GM18951 (cell line): ENCODE results near the gene BMP6.

Source experiments
- POLR2A ChIP-seq: IDR thresholded peaks from 4 replicates; pipeline ENCODE4 v1.6.1; 2011; ENCODE audit warnings: mild to moderate bottlenecking; ENCODE audit not compliant: insufficient read length, insufficient read depth; ENCODE audit errors: extremely low read depth
- in situ Hi-C: fragments of 300-500 bp; cut with MboI; formaldehyde crosslinking; loops from one replicate; pipeline ENCODE4 v1.12.0; 2022; ENCODE audit warnings: low sequenced_read_pairs, mixed read lengths, inconsistent platforms; ENCODE audit not compliant: unreplicated experiment

The BMP6 gene

DNA sequence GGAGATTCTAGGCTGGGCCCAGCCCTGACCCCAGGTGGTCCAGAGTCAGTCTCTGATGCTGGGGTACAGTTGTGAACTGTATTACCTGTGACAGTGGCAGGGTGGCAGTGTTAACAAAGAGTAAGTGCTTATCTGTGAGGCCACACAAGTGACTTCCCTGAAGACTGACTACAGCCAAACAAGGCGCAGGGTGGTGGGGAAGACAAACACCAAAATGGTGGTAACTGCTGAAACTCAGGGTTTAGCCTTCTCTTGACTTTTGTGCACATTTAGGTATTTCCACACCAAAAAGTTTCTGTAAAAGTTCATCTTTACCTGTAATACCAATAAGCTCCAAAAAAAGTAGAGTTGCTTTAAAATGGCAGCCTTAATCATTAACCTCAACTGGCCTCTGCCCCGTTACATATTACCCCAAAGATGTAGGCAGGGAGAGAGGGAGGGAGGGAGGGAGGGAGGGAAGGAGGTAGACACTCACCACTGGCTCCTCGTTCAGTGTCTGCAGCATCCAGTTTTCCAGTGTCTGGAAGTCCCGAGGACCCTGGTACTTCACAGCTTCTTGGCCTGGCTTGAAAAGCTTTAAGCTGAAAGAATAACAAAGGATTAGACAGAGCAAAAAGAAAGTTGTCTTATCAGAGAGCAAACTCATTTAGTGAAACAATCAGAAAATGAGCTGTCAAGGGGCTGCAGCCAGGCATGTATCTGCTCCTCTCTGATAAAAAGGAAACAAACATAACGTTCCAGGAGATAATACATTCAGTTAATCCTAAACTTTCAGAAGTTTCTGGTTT lies 173.4 kb downstream of the BMP6 start:
- no peak for TF ChIP-seq POLR2A
- in situ Hi-C loops, result loop anchor here (10.0 kb wide), 1 partner anchor 96 kb away; no protein-coding TSS in a partner anchor

DNA sequence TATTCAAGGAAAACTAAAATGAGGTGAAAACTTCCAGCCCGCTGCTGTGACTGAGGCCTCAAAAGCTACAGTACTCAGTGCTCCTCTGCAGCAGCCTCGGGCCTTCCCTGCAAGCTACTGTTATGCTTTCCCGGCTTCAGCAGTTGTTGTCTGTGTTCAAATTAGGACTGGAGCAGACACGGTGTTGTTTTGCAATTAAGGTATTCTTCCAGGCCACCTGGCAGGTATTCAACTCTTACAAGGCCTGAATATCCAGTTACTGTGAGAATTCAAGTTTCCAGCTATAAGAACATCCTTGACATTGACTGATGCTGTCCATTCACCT lies 174.0 kb downstream of the BMP6 start:
- TF ChIP-seq POLR2A, result no peak
- in situ Hi-C loops, result loop anchor here (10.0 kb wide), 1 partner anchor 95 kb away; no protein-coding TSS in a partner anchor

- in situ Hi-C loops, result no loop called here
- peak; percentile 23 for TF ChIP-seq POLR2A
Measured at GRCh38 chr6:7900621-7901020, 174.7 kb downstream of the BMP6 start.

GRCh38 chr6:7901056-7901455 lies 175.2 kb downstream of the BMP6 start:
- no peak for TF ChIP-seq POLR2A
- in situ Hi-C loops, result no loop called here

DNA sequence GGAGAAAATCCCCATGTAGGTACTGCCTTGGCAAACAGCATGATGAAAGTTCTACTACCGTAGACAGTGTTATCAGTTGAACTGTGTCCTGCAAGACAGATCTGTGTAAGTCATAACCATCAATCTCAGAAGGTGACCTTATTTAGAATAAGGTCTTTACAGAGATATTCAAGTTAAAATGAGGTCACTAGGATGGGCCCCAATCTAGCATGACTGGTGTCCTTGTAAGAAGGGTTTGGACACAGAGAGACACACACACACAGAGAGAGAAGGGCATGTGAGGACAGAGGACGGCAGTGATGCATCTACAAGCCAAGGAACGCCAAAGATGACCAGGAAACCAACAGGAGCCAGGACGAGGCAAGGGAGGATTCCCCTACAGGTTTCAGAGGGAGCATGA lies 175.9 kb downstream of the BMP6 start:
- in situ Hi-C loops, result no loop called here
- no peak for TF ChIP-seq POLR2A

DNA sequence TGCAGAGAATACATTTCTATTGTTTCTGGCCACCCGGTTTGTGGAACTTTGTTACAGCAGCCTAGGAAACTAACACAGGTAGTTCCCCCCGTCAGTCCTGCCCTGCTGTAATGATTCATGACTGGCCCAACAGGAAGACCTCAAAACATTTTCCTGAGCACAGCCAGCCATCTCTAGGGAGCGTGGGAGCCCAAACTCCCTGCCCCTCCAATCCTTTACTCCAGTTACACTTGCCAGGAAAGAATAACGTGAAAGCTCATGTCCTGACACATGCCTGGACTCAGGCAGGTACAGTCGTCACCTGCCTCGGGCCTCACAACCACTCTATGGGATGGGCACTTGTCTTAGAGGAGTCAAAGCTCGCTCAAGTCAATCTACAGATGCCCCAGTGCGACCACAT lies 176.3 kb downstream of the BMP6 start:
- in situ Hi-C loops, result no loop called here
- peak; percentile 27 for TF ChIP-seq POLR2A

DNA sequence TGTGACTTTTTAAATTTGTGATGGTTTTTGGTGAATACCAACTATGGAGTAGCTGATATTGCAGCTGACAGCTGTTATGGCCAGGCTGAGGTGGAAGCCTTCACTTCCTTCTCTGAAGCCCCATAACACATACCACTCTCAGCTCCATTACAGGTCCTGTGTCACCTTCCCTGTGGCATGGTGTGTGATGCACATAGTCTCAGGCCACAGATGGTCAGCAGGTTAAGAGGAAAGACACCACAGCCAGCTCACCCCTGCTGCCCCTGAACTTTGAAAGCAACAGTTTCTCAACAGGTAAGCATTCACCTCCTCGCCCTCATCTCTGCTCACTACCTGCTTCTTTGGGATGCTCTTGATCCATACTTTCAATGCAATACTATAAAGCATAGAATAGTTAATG lies 177.0 kb downstream of the BMP6 start:
- in situ Hi-C loops, result no loop called here
- peak; percentile 3 for TF ChIP-seq POLR2A

- in situ Hi-C loops, result no loop called here
- TF ChIP-seq POLR2A, result no peak
Measured at GRCh38 chr6:7903673-7904072, 177.8 kb downstream of the BMP6 start.

DNA sequence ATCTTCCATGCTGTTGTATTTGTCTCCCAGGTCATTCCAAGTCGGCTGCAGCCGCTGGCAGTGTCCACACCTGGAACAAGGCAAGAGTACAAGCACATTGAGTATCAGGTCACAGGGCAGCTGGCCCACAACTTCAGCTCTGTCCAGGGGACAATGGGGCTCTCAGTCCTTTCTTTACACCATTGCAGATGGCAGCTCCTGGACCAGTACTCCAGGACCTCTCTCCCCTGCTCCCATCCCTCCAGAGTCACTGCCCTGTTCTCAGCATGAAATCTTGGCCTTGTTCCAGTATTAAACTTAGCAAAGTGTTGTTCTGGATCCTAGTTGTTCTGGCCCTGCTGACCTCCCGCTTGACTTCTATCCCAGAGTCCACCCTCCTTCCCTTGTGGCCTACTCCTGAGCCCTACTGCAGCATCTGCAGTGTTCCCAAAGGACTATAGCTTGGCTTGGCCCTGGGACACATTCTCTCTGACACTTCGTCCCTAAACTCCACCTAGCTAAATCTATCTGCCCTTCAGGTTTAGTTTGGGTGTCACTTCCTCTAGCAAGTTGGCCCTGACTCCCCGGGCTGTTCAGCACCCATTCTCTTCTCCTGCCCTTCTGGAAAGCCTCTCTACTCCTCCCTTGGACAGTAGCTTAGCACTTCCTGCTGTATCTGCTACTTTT lies 178.9 kb downstream of the BMP6 start:
- no peak for TF ChIP-seq POLR2A
- in situ Hi-C loops, result no loop called here

DNA sequence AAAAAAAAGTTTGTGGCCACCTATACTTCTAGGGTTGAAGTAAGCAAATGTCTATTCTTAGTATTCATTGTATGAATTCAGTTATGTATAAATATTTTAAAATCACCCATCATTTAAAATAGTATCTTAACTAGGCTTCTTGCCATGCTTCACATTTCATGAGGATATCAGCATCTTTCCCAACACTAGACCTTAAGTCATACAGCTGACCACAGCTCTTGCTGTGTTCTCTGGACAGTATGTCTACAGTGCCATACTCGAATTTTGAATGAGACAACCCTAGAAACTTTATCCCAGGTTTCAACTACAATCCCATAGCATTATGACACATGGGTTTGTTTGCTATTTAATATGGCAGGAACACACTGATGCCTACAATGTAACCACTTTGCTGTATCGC lies 179.5 kb downstream of the BMP6 start:
- TF ChIP-seq POLR2A, result no peak
- in situ Hi-C loops, result no loop called here

DNA sequence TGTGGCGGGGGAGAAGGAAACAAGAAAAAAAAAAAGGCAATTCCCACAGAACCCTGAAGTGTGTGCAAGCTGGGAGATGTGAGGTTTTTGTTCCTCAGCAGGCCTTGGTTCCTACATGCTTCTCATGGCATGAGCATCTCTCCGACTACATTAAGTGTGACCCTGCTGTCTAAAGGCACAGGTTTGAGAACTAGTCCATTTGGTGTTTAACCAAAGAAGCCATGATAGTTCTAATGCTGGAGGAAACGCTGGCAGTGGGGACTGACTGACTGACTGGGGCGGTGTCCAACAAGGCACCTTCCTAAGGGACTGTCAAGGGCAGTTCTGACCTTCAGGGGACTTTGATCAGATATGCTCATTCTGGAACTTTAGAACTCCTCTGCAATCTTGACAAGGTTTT lies 180.8 kb downstream of the BMP6 start:
- in situ Hi-C loops, result no loop called here
- TF ChIP-seq POLR2A, result no peak

DNA sequence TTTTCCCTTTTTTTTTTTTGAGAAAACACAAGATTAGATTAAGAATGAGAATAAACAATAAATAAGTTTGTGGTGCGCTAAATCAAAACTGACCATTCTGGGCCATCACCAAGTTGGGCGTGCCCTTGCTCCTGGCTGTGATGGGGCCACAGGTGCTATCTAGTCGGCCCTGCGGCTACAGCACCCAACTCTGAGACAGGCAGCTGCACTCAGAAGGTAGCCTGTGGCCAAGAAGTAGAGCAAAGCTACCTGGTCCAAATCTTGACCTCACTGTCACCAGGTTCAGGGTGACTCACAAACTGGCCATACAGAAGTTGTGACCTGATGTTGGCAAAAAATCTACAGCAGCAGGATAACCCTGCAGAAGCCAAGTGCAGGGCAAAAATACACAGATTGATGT lies 181.3 kb downstream of the BMP6 start:
- peak; percentile 9 for TF ChIP-seq POLR2A
- in situ Hi-C loops, result no loop called here

- TF ChIP-seq POLR2A, result no peak
- in situ Hi-C loops, result no loop called here
Measured at GRCh38 chr6:7909323-7910276, 183.7 kb downstream of the BMP6 start.

- no peak for TF ChIP-seq POLR2A
- in situ Hi-C loops, result no loop called here
Measured at GRCh38 chr6:7910298-7910653, 184.4 kb downstream of the BMP6 start.
